Stimulated activated CD4-positive, alpha-beta T cell treated with anti-CD3 and anti-CD28 coated beads, Interleukin-1b, Interleukin-23, amount 100 ng/mL, for 1 hour (primary cell): Measurements from ENCODE around the gene ZNF853.
"Not testable (repeated sequence)": the region's sequence is repeated elsewhere in the genome, so short reads cannot be mapped to it uniquely, and the experiment has no call there.

ENCODE experiments used
- DNase-seq, 2 donors: peaks; one replicate each; pipeline ENCODE4 v3.0.0-alpha.2; 2020; ENCODE audit warnings: low read depth in 2 of 2

The ZNF853 gene

DNA sequence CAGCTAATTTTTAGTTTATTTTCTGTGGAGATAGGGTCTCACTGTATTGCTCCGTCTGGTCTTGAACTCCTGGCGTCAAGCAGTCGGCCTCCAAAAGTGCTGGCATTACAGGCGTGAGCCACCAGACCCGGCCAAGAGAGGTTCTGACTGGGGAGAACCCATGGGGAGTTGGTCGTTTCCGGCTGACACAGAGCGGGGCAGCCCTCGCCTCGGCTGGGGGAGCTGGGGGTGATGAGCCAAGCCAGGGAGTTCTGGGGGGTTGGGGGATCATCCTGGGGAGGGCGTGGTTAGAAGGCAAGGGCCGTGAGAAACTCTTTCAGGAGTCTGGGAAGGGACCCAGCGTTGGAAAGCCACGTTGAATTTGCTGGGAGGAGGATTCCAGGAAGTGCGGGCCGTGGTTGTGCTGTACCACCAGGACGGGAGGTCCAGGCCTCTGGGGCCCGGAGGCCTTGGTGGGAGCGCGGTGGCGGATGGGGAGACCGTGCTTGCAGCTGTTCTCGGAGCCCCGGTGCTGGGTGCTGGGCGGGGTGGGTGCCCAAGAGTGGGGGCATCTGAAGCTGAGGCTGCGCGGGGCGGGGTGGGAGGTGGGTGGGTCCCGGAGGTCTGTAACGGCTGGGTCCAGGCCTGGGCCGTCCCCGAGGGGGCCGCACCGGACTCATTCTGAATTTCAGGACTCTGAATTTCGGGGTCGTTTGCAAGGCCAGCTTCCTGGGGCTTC, 8.4 kb upstream of the ZNF853 start:
- no peak for DNase-seq

DNA sequence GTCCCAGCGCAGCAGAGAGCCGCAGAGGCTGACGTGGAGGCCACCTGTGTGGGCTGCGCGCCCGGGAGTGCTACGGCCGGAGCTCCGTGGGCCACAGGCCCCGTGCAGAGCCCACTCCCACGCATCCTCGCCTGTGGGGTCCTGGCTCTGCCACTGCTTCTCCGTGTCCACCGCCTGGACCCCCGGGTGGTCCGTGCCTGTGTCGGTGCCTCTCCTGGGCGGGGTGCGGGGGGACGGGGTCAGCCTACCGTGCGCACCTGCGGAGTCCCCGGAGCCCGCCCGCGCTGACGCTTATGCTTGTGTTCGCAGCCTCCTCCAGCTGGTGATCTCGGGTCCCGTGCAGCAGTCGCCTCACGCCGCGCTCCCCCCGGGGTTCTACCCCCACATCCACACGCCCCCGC, 7.8 kb upstream of the ZNF853 start:
- DNase-seq: no peak

- DNase-seq: no peak
Observed at GRCh38 chr7:6608081-6608480, 7.3 kb upstream of the ZNF853 start.

- DNase-seq: no peak
Observed at GRCh38 chr7:6608794-6609193, 6.6 kb upstream of the ZNF853 start.

DNA sequence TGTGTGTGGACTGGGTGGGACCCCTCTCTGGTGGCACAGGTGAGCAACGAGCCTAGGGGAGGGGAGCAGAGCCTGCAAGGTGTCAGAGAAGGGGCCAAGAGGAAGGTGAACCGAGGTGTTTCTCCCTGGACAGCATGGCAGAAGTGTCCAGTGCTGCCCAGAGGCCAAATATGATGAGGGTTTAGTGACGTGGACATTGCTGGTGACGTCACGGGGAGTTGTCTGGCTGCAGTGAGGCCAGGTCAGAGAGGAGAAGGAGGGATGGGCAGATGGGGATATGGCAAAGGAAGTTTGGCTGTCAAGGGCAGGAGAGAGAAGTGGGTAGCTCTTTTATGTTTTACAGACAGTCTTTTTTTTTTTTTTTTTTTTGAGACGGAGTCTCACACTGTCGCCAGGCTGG, 2.6 kb upstream of the ZNF853 start:
- DNase-seq: no peak

DNA sequence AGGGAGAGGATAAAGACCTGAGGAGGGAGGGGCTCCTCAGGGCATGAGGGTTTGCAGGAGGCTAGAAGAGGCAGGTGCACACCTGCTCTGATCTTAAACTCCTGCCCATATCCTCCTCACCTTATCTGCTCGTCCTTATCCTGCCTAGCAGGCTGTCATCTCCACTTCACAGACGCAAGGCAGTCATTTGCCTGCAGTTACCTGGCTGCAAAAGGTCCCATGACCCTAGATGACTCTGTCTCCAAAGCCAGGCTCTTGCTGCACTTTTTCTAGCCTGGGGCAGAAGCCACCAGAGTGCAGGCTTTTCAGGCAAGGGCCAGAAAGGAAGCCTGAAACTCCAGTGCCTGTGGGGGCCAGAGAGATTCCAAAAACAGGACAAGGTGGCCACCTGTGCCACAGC, 1.7 kb upstream of the ZNF853 start:
- no peak for DNase-seq

DNA sequence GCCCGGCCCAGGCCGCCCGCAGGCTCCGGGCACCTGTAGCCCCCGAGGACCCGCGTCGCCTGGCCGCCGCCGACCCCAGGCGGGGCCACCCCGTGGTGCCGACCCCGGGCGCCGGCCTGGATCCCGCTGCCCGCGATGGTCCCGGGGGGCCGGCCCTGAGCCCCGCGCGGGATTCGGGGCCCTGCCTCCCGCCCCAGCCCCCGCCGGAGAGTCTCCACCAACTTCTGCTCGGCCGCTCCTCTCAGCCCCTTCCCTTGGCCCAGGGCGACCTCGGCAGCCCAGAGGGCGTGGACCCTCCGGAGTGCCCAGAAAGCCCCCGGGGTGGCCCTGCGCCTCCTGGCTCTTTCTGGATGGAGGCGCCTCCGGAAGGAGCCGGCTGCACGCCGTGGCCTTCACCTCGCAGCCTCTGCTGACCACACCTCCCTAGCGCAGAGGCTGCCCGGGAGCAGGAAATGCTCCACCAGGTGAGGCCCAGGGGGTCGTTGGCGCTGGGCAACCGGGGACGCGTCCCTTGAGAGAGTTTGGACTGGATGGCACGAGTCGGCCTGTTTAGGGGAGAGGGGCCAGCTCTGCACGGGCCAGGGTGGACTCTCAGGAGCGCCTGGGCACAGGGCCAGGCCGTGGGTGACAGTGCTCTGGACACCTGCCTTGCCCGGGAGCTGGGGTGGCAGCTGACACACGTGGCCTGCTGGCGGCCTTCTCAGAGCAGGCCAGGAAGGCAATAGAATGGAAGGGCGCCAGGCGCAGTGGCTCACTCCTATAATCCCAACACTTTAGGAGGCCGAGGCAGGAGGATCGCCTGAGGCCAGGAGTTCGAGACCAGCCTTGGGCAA, 529 bp downstream of the ZNF853 start:
- DNase-seq: no peak

GRCh38 chr7:6616854-6617643, 1.6 kb downstream of the ZNF853 start:
- no peak for DNase-seq

DNA sequence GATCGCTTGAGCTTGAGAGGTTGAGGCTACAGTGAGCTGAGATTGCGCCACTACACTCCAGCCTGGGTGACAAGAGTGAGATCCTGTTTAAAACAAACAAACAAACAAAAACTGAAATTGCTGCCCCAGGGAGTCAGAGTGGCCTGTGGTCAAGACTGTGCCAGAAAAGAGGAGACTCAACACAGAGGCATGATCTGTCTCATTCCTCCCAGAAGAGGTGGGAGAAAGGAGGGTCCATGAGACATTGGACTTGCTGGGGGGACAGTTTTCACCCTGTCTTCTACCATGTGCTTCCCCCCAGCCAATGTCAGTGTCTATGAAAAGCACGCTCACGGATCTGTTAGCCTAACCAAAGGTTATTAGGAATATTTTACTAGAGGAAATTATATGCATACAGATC, 3.2 kb downstream of the ZNF853 start:
- DNase-seq: no peak

DNA sequence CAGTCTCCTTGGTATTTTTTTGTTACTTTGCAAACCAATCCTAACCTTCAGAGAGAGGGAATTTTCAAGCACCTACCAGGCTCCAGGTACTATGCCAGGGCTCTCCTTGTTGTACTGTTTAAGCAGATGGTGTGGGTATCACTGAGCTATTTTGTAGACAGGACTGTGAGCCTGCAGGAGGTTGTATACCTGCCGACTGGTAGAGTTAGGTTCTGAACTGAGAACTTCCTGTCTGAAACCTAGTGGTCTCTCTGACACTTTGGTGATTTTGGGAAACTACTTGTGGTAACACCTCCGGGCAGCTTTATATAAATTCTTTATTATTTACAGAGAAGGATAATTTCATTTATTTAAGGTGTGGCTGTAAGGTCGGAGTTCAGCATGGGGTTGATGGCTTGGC, 4.6 kb downstream of the ZNF853 start:
- DNase-seq: no peak

GRCh38 chr7:6621195-6622133, 6.1 kb downstream of the ZNF853 start:
- DNase-seq: no peak

DNA sequence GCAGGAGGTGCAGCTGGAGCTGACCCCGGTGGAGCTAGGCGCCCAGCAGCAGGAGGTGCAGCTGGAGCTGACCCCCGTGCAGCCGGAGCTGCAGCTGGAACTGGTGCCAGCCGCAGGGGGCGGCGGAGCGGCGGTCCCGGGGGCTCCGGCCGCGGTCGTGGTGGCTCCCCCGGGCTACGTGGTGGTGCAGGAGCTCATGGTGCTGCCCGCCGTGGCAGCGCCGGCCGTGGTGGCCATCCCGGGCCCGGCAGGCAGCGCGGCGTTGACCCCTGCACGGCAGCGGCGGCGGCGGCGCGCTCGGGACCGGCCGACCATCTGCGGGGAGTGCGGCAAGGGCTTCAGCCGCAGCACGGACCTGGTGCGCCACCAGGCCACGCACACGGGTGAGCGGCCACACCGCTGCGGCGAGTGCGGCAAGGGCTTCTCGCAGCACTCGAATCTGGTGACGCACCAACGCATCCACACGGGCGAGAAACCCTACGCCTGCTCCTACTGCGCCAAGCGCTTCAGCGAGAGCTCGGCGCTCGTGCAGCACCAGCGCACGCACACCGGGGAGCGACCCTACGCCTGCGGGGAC, 6.8 kb downstream of the ZNF853 start:
- no peak for DNase-seq

DNA sequence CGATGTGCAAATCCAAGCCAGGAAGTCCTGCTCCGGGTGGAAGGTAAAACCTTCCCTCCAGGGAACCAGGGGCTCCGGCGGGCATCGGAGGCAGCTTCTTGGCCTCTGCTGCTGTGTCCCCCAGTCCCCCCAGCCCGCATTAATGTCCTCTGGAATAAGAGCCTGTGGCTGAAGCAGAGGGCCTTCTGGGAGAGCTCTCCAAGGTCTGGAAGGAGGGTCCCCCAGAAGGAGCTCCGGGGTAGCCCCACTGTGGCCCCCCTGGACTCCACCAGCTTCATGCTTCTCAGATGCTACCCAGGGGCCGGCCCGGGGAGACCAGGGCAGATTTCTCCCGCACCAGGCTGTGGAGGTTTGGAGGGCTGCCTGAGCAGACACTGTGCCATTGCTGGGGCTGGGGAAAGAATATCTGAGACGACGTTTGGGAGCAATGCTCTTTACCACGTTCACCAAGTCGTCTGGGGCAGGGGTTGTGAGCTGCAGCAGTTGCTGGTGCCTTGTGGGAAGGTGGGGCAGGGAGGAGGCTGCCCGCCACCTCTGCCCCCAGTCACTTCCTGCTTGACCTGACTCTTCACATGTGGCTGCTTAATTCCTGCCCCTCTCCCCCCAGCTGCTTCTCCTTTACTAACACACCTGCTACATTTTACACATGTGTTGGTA, 8.3 kb downstream of the ZNF853 start:
- DNase-seq: no peak

- no peak for DNase-seq
Observed at GRCh38 chr7:6624246-6624611, 8.8 kb downstream of the ZNF853 start.

DNA sequence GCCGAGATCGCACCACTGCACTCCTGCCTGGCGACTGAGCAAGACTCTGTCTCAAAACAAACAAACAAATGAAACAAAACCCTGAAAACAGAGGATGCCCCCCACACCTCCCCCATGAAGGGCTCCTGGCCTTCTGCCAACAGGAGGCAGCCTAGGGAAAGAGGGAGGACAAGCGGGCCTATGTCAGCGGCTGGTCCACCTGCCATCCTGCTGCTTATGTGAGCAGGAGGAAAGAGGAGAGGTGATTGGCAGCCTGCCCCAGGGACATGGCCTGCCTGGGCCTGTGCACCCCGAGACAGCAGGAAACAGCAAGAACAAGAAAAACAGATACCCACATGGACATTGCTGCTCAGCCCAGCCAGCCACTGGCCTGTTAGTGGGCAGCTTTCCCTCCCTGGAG, 12.6 kb downstream of the ZNF853 start:
- DNase-seq: no peak

DNA sequence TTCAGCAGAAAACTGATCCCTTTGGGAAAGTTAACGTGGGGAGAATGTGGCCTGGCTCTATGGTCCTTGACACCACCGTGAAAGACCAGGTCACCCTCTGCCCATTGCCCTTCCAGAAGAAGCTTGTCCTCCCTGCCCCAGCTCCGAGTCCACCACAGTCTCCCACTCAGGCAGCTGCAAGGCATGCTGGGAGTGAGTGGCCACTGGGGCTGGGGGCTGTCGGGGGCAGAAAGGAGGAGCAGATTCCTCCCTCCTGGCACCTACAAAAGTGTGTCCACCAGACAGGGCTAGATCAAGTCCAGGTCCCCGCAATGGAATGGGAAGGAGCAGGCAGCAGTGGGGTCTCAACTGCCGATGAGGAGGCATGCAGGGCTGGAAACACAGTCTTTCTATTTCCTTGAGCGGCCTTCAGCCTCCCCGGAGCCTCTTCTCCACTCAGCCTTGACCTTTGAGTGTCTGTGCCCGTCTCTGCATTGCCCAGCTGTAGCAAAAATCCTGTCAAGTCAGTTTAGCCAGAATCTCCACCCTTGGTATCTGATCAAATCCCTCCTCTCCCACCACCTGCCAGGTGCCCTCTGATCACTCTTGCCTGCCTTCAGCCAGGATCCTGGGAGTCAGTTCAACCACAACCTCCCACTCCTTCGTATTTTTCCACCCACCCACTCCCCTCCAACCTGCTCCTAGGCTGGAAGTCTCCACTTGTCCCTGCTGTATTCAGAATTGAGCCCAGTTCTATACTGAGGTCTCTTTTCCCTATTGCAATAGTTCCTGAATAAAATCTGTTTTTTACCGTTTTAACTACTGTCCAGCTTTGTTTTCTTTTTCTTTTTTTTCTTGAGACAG, 14.8 kb downstream of the ZNF853 start:
- no peak for DNase-seq

GRCh38 chr7:6631605-6632004, 16.2 kb downstream of the ZNF853 start:
- no peak for DNase-seq

GRCh38 chr7:6634021-6634420, 18.6 kb downstream of the ZNF853 start:
- no peak for DNase-seq

DNA sequence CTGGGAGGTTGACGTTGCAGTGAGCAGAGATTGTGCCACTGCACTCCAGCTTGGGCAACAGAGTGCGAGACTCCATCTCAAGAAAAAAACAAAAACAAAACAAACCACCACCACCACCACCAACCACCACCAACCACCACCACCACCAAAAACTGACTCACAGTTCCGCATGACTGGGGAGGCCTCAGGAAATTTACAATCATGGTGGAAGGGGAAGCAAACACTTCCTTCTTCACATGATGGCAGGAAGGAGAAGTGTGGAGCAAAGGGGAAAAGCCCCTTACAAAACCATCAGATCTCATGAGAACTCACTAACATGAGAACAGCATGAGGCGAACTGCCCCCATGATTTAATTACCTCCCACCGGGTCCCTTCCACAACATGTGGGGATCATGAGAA, 19.6 kb downstream of the ZNF853 start:
- not testable (repeated sequence) for DNase-seq
